ENCODE results near the gene CCDC122.

- TF ChIP-seq SMAD4 (CRISPR knock-in tag; IDR thresholded peaks at IDR 0.05) (no peak), HMGXB4 (CRISPR knock-in tag; IDR thresholded peaks at IDR 0.05) (no peak), CTCF (IDR thresholded peaks at IDR 0.05) (no peak), ZNF281 (CRISPR knock-in tag; IDR thresholded peaks at IDR 0.05) (no peak), USF1 (CRISPR knock-in tag; IDR thresholded peaks at IDR 0.05) (no peak), ZBTB43 (CRISPR knock-in tag; IDR thresholded peaks at IDR 0.05) (no peak), CREB1 (CRISPR knock-in tag; IDR thresholded peaks at IDR 0.05) (no peak), NFYB (CRISPR knock-in tag; conservative IDR thresholded peaks at IDR 0.05; ENCODE audit: low read depth) (no peak), E2F5 (CRISPR knock-in tag; IDR thresholded peaks at IDR 0.05) (no peak), PREB (CRISPR knock-in tag; IDR thresholded peaks at IDR 0.05; ENCODE audit: borderline replicate concordance) (no peak), MAX (CRISPR knock-in tag; IDR thresholded peaks at IDR 0.05) (no peak)
Observed at GRCh38 chr13:43799191-43799590, 80.3 kb downstream of the CCDC122 start.

Data from WTC11 (cell line).